GM19395 (cell line): Measurements from ENCODE around the gene SLC45A3.
"Not testable (repeated sequence)": the region's sequence is repeated elsewhere in the genome, so short reads cannot be mapped to it uniquely, and the experiment has no call there.

Source experiments
- ATAC-seq: cut with Tn5 transposase; IDR thresholded peaks from one replicate; pipeline ENCODE4 v1.9.1; 2021; ENCODE audit warnings: mild to moderate bottlenecking, moderate library complexity; ENCODE audit not compliant: unreplicated experiment

SLC45A3 gene

GRCh38 chr1:205637854-205638468 is 42.3 kb downstream of the SLC45A3 start:
- ATAC-seq: no peak

- ATAC-seq: no peak
Observed at GRCh38 chr1:205636732-205637131, 43.6 kb downstream of the SLC45A3 start.

GRCh38 chr1:205636138-205636530 is 44.2 kb downstream of the SLC45A3 start:
- not testable (repeated sequence) for ATAC-seq

GRCh38 chr1:205633421-205633976 is 46.8 kb downstream of the SLC45A3 start:
- ATAC-seq: no peak

- no peak for ATAC-seq
Observed at GRCh38 chr1:205632669-205633169, 47.6 kb downstream of the SLC45A3 start.

- ATAC-seq: peak; percentile 72
Observed at GRCh38 chr1:205631768-205632668, 48.3 kb downstream of the SLC45A3 start, which contains the start of gene ELK4. TSS of gene ELK4 (minus strand) at chr1:205632011. CDS start at chr1:205623882, 8,129 bp downstream.

- peak; percentile 78 for ATAC-seq
Observed at GRCh38 chr1:205631010-205631767, 49.1 kb downstream of the SLC45A3 start.

GRCh38 chr1:205630651-205631009 is 49.7 kb downstream of the SLC45A3 start:
- no peak for ATAC-seq

GRCh38 chr1:205630241-205630640 is 50.1 kb downstream of the SLC45A3 start:
- no peak for ATAC-seq

- no peak for ATAC-seq
Observed at GRCh38 chr1:205629751-205630150, 50.6 kb downstream of the SLC45A3 start.

- no peak for ATAC-seq
Observed at GRCh38 chr1:205627956-205628355, 52.4 kb downstream of the SLC45A3 start.

- ATAC-seq: no peak
Observed at GRCh38 chr1:205626216-205626615, 54.1 kb downstream of the SLC45A3 start.

GRCh38 chr1:205623646-205624045 is 56.7 kb downstream of the SLC45A3 start:
- ATAC-seq: no peak

- no peak for ATAC-seq
Observed at GRCh38 chr1:205620269-205620668, 60.0 kb downstream of the SLC45A3 start.

- no peak for ATAC-seq
Observed at GRCh38 chr1:205619376-205619775, 60.9 kb downstream of the SLC45A3 start.

GRCh38 chr1:205616563-205617293 is 63.6 kb downstream of the SLC45A3 start:
- ATAC-seq: peak; percentile 67

- no peak for ATAC-seq
Observed at GRCh38 chr1:205615789-205616188, 64.5 kb downstream of the SLC45A3 start.

GRCh38 chr1:205613854-205614412 is 66.4 kb downstream of the SLC45A3 start:
- no peak for ATAC-seq

GRCh38 chr1:205612556-205612955 is 67.8 kb downstream of the SLC45A3 start:
- ATAC-seq: no peak

- ATAC-seq: no peak
Observed at GRCh38 chr1:205612104-205612503, 68.2 kb downstream of the SLC45A3 start.
